NCI-H748 (cell line): ENCODE results near the gene OR10C1.
"Not testable (repeated sequence)": the region's sequence is repeated elsewhere in the genome, so short reads cannot be mapped to it uniquely, and the experiment has no call there.

Experiments
- DNase-seq: peaks from one replicate; lab custom pipeline; 2025; ENCODE audit not compliant: unreplicated experiment; lab: John Stamatoyannopoulos, UW

OR10C1 gene

GRCh38 chr6:29439006-29439405 is at the start of gene OR10C1:
TSS of gene OR10C1 (plus strand) at chr6:29439306. CDS start at chr6:29440016, 710 bp downstream.
- DNase-seq = no peak

GRCh38 chr6:29395331-29395730 is 43.8 kb upstream of the OR10C1 start, which contains the start of gene OR12D2:
TSS of gene OR12D2 (plus strand) at chr6:29395631. CDS start at chr6:29396700, 1,069 bp downstream.
- DNase-seq = no peak

GRCh38 chr6:29399525-29399924 is 39.6 kb upstream of the OR10C1 start:
- no peak for DNase-seq

DNA sequence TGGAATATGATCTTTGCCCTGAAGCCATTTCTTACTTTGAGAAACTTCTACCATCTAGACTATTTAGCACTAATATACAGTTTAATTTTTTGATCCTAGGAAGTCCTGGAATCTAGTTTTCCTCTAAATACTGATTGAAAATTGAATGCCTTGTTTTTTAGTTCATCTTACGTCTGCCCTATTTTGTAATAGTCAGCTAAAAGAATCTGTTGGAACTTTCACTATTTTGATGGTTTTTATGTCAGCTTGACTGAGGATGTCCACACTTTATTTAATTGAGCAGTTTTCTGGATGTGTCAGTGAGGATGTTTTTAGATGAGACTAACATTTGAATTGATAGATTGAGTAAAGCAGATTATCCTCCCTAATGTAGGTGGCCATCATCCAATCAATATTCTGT is 35.3 kb upstream of the OR10C1 start:
- DNase-seq = no peak

- DNase-seq = no peak
These were observed 24.5 kb upstream of the OR10C1 start, which contains the start of gene OR12D1 for GRCh38 chr6:29414588-29414987. TSS of gene OR12D1 (plus strand) at chr6:29414928.

- DNase-seq = no peak
These were observed 19.6 kb upstream of the OR10C1 start for GRCh38 chr6:29419516-29419915.

- DNase-seq = no peak
These were observed 14.9 kb upstream of the OR10C1 start for GRCh38 chr6:29424168-29424567.

GRCh38 chr6:29424575-29424974 is 14.5 kb upstream of the OR10C1 start:
- DNase-seq = no peak

DNA sequence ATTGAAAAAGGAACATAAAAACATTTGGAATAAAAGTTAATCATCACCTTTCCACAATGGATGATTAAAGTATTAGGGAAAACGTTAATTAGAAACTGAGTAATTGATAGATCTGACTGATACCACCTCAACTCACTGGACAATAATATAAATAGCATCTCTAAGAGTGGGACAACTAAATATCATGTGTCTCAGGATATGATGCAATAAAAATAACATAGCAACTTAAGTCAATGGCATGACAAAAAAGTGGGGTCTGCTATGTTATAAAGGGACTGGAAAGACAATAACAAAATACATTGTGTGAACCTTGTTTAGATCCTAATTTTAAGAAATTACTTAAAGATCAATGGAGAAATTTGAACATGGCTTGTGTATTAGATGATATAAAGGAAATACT is 14.0 kb upstream of the OR10C1 start:
- no peak for DNase-seq

- no peak for DNase-seq
These were observed 12.5 kb upstream of the OR10C1 start for GRCh38 chr6:29426654-29427053.

- peak; percentile 73 for DNase-seq
These were observed 2.4 kb upstream of the OR10C1 start for GRCh38 chr6:29436730-29437129.

DNA sequence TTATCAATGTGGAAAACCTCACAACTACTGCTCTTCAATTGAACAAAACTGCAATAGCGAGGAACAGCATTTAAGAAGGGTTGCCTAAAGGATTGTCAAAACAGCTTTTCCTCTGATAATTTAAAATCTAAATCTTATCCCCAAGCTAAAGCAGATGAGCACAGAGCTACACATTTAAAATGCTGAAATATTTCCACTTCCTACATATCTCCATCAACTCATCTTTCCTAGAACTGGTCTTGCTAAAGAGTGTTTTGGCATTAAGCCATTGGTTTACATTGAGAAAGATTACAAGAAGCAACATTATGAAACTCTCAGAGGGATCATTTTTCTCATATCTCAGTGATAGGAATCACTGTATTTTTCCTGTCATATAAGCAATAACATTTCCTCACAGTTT is 3.6 kb downstream of the OR10C1 start:
- no peak for DNase-seq

- not testable (repeated sequence) for DNase-seq
These were observed 4.9 kb downstream of the OR10C1 start for GRCh38 chr6:29444031-29444430.

GRCh38 chr6:29447670-29448069 is 8.6 kb downstream of the OR10C1 start:
- no peak for DNase-seq

DNA sequence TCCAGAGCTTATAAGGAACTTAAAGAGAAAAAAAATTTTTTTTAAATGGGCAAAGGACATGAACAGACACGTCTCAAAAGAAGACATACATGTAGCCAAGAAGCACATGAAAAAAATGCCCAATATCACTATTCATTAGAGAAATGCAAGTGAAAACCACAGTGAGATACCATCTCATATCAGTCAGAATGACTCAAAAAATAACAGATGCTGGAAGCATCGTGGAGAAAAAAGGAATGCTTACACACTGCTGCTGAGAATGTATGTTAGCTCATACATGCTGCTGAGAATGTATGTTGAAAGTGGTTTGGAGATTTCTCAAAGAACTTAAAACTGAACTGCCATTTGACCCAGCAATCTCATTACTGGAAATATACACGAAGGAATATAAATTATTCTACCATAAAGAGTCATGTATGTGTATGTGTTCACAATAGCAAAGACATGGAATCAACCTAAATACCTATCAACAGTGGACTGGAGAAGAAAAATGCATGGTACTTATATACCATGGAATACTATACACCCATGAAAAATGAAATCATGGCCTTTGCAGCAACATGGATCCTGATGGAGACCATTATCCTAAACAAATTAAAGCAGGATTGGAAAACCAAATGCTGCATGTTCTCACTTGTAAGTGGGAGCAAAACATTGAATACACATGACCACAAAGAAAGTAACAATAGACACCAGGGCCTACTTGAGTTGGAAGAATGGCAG is 12.5 kb downstream of the OR10C1 start:
- DNase-seq = no peak

DNA sequence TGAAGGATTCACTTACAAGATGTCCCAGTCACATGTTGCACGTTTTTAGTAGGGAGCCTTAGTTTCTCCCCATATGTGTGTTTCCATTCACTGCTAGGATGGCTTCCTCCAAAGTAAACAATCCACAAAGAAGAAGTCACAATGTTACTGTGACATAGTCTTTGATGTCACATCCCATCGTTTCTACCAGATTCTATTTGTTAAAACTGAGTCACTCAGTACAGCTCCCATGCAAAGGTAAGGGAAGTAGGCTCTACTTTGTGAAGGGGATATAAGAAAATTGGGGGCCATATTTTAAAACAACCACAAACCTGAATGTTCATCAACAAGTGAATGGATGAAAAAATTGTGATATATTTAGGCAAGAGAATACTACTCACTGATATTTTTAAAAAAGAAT is 17.9 kb downstream of the OR10C1 start, which contains the start of the genes OR11A1 and OR2H1:
TSS of gene OR11A1 (minus strand) at position 101 of the 400 bp plus-strand sequence. CDS start 29,430 bp downstream, outside the sequence.
TSS of gene OR2H1 (plus strand) at position 185 of the 400 bp plus-strand sequence. CDS start 4,615 bp downstream, outside the sequence.
- no peak for DNase-seq

DNA sequence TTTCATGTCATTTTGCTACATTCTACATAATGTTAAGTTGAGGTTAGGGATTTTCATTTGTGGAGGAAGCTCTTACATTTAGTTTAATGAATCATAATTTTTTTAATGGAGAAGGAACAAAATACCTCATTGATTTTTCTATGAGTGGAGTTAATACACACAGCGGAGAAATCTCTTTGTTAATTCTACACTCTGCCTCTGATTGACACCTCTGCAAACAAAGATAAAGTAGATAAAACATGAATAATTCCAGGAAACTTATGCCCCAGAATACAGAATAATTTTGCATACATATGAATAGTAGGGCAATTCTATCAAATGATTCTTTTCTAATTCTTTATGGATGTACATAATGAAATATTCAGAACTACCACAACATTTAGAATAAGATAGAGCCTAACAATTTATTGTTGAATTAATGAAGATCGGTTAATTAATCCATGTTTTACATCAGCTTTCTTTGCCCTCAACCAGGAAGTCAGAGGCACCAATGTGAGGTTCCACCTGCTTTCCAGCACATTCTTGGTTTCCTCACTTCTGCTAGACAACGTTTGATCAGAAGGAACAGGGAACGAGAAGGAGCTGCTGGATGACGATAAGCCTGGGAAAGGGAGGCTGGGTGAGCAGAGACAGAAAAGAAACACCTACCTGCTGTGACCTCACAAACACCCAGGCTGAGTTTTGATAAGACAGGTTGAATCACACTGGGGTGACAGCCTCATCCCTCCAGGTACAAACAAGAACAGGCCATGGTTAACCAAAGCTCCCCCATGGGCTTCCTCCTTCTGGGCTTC is 22.1 kb downstream of the OR10C1 start:
- no peak for DNase-seq

DNA sequence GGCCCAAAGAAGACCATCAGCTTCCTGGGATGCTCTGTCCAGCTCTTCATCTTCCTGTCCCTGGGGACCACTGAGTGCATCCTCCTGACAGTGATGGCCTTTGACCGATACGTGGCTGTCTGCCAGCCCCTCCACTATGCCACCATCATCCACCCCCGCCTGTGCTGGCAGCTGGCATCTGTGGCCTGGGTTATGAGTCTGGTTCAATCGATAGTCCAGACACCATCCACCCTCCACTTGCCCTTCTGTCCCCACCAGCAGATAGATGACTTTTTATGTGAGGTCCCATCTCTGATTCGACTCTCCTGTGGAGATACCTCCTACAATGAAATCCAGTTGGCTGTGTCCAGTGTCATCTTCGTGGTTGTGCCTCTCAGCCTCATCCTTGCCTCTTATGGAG is 22.9 kb downstream of the OR10C1 start:
- DNase-seq = no peak

DNA sequence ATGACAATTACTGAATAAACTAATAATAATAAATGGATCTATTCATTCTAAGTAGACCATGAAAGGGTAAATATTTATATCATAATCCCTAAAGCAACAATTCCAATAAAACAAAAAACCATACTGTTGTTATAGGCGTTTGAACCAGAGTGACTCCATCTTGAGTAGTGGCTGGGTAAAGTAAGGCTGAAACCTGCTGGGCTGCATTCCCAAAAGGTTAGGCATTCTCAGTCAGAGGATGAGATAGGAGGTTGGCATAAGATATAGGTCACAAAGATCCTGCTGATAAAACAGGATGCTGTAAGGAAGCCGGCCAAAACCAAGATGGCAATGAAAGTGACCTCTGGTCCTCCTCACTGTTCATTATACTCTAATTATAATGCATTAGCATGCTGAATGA is 26.2 kb downstream of the OR10C1 start:
- no peak for DNase-seq

GRCh38 chr6:29465801-29466200 is 26.7 kb downstream of the OR10C1 start:
- no peak for DNase-seq

- DNase-seq = no peak
These were observed 27.1 kb downstream of the OR10C1 start for GRCh38 chr6:29466241-29466640.

DNA sequence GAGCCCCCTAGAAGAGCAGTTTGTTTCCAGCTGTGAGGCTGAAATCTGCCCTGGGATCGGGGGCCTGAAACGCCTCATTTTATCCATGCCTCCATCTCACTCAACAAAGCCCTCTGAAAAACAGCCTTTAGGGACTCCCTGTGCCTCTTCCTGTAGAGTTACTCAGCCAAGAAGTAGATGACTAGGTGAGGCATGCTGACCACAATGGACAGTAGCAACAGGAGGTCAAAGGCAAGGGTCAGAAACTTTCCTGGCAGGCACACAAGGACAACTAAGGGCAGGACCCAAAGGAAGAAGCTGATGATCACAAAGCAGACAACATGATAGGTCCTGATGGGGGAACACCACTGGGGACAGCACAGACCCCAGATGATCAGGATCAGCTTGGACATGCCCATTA is 35.9 kb downstream of the OR10C1 start:
- DNase-seq = no peak
